ENCODE data around the gene RCL1.
"Not testable (repeated sequence)": the region's sequence is repeated elsewhere in the genome, so short reads cannot be mapped to it uniquely, and the experiment has no call there.

Gene RCL1

DNA sequence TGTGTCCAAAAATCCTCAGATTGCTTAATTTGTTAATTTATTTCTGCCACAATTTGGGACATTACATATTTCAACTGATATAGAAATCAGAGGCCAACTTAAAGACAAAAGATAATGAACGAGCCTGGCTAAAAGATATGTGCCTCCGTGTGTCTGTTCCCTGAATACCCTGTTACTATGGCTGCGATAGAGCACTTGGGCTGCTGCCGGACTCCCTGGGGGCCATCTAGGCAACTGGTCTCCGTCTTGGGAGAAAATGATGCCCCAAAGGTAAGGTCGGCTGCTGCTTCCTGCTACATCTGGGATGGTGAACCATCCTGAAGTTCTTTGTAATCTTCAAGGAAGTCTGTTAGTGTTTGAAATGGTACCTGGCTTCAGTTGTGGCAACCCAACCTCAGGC, 72.0 kb downstream of the RCL1 start:
- no peak for DNase-seq (ENCODE audit: insufficient read length, low spot score)
- no peak for FAIRE-seq

DNA sequence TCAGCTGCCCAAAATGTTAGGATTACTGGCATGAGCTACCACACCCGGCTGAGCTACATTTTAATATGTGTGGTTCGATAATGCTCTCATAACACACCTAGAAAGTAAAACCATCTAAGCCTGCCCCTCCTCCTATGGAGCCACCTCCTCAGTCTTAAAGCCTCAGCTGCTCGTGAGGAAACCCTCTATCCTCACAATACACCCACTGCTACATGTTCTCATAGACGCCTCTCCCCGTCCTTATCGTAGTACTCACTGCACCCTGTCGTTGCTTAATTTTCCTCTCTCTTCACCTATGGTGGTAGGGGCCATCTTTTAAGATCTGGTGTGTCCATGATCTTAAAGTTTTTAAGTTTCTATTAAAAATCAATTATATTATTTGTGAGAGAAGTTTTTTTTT, 72.9 kb downstream of the RCL1 start:
- FAIRE-seq = no peak
- DNase-seq (ENCODE audit: insufficient read length, low spot score) = no peak

DNA sequence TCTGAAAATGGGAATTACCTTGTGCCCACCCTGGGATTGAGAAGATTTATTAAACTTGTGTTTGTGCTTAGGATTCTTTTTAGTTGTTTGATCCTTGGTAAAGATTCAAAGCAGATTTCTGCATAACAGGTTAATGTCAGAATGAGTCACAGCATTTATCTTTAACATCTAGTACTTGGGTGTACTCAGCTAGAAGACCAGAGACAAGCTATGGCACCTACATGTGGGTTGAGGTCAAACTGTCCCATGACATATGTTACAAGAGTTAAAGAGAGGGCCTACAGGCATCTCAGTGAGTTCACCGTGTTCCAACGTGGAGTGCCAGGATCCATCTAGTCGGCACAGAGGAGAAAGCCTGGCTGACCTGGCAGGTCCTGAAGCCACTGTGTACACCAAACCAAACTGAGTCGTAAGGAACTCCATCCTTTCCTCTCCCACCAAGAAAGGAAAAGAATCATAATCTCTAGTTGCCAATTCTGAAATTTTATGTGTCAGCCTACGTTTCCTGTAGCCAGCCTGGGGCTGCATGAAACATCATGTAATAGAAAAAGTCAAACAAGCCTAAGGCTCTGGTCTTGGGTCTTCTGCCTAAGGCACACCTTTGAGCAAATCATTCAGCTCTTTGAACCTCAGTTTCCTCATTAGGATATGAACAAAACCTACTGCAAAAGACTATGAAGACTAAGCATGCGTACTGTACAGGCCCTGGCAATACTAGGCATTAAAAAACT, 73.7 kb downstream of the RCL1 start:
- no peak for FAIRE-seq
- no peak for DNase-seq (ENCODE audit: insufficient read length, low spot score)

DNA sequence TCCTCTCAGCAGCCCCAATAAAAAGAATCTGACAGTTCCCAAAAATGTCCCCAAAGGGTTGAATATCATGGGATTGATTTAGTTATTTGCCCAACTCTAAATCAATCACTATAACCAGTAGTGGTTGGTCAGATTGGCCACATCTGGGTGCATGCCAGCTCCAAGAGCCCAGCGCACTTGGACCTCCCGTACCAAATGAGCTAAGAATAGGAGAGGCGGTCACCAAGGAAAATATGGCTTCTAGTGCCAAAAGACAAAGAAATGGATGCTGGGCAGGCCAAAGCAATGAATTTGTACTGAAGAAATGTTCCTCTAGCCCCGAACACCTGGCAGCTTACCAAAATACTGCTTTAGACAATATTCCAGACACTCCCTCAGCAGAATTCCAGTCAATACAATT, 80.3 kb downstream of the RCL1 start:
- FAIRE-seq = no peak
- DNase-seq (ENCODE audit: insufficient read length, low spot score) = no peak

- no peak for DNase-seq (ENCODE audit: insufficient read length, low spot score)
- no peak for FAIRE-seq
Measured at GRCh38 chr9:4875559-4875958, 82.8 kb downstream of the RCL1 start.

DNA sequence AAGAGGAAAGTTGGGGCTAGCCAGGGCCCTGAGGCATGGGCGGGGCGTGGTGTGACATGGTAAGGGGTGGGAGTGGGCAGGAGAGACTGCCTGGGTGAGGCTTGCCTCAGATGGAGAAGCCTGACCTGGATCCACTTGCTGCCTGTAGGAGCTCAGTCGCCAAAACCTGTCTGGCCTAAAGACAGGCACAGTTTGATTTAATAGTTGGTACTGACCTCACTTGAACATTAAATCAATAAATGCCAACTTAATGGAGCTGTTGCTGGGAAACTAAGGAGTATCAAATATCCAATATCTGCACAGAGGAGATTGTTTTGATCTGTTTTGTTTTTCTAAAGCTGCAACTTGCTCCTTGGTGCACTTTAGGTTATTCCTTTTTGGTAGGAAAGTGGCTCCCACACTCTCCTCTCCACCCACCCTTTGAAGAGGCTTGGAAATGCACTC, 86.4 kb downstream of the RCL1 start:
- FAIRE-seq = no peak

GRCh38 chr9:4883326-4883873, 90.7 kb downstream of the RCL1 start:
- no peak for FAIRE-seq
- no peak for DNase-seq (ENCODE audit: insufficient read length, low spot score)

More for the DNA sequence above, 86.4 kb downstream of the RCL1 start:
- DNase-seq (ENCODE audit: insufficient read length, low spot score) = no peak

DNA sequence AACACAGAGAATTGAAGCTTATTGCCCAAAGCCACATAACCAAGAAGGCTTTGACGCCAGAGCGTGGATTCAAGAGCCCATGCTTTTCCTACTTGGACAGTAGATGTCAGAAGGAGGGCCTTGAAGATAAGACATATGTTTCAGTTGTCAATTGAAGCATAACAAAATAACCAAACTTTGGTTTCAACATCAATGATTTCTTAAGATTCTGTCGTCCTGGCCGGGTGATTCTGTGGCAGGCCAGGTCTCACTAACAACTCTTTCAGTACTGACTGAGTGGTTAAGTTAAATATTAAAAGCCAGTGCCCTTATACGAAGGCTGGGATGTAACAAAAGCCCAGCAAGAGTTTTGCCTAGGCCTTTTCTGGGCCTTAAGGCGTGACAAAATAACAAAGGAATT, 94.0 kb downstream of the RCL1 start:
- DNase-seq (ENCODE audit: insufficient read length, low spot score) = no peak

GRCh38 chr9:4887556-4887955, 94.8 kb downstream of the RCL1 start:
- no peak for DNase-seq (ENCODE audit: insufficient read length, low spot score)
- no peak for FAIRE-seq

More for the DNA sequence above, 94.0 kb downstream of the RCL1 start:
- FAIRE-seq = no peak

DNA sequence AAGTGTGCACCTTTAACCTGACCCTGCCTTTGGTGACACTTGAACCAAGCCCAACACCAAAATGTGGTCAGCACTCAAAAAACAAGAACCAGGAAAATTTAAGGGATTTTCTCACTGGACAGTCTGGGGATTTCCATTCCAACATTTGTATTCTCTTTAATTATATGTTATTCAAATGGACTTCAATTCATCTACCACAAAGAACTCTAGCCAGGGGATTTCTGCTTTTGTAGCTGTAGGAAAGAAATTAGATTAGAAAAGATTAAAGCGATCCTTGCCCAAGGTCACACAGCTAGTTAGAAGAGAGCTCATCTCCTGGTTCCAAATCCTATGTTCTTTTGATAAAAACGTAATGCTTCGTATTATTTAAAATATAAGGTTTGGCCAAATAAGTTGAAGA, 97.5 kb downstream of the RCL1 start:
- FAIRE-seq (no peak), DNase-seq (ENCODE audit: insufficient read length, low spot score) (no peak)

DNA sequence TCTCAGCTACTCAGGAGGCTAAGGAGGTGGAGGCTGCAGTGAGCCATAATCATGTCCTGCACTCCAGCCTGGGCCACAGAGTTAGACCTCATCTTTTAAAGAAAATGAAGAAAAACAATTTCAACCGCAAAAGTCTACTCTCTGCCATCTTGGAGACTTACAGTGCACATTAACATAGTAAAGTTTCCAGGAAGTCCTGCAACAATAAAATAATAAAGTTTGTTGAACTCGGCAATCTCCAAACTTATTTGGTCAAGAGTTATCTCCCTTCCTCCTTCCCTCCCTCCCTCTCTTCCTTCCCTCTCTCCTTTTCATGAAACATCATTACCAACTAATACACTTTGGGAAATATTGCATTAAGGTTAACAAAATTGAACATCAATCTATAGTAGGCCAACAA, 98.2 kb downstream of the RCL1 start:
- FAIRE-seq (no peak), DNase-seq (ENCODE audit: insufficient read length, low spot score) (no peak)

- DNase-seq (ENCODE audit: insufficient read length, low spot score) (no peak), FAIRE-seq (no peak)
Measured at GRCh38 chr9:4891674-4892073, 98.9 kb downstream of the RCL1 start.

GRCh38 chr9:4892501-4893194, 99.9 kb downstream of the RCL1 start:
- DNase-seq (ENCODE audit: insufficient read length, low spot score) (no peak), FAIRE-seq (no peak)

GRCh38 chr9:4894076-4894475, 101.3 kb downstream of the RCL1 start:
- DNase-seq (ENCODE audit: insufficient read length, low spot score) (no peak), FAIRE-seq (no peak)

DNA sequence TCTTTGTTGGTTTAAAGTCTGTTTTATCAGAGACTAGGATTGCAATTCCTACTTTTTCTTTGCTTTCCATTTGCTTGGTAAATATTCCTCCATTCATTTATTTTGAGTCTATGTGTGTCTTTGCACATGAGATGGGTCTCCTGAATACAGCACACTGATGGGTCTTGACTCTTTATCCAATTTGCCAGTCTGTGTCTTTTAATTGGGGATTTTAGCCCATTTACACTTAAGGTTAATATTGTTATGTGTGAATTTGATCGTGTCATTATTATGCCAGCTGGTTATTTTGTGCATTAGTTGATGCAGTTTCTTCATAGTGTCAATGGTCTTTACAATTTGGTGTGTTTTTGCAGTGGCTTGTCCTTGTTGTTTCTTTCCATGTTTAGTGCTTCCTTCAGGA, 107.1 kb downstream of the RCL1 start:
- not testable (repeated sequence) for FAIRE-seq

DNA sequence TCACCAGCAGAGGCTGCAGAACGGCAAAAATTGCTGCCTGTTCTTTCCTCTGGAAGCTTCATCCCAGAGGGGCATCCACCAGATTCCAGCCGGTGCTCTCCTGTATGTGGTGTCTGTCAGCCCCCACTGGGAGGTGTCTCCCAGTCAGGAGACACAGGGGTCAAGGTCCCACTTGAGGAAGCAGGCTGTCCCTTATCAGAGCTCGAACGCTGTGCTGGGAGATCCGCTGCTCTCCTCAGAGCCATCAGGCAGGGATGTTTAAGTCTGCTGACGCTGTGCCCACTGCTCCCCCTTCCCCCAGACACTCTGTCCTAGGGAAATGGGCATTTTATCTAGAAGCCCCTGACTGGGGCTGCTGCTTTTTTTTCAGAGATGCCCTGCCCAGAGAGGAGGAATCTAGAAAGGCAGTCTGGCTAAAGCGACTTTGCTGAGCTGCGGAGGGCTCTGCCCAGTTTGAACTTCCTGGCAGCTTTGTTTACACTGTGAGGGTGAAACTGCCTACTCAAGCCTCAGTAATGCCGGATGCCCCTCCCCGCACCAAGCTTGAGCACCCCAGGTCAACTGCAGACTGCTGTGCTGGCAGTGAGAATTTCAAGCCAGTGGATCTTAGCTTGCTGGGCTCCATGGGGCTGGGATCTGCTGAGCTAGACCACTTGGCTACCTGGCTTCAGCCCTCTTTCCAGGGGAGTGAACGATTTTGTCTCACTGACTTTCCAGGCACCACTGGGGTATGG, 108.8 kb downstream of the RCL1 start:
- DNase-seq (ENCODE audit: insufficient read length, low spot score); FAIRE-seq: not testable (repeated sequence)

More for the DNA sequence above, 107.1 kb downstream of the RCL1 start:
- DNase-seq (ENCODE audit: insufficient read length, low spot score) = not testable (repeated sequence)

GRCh38 chr9:4902135-4902475, 109.4 kb downstream of the RCL1 start:
- FAIRE-seq = no peak

GRCh38 chr9:4904322-4905134, 111.8 kb downstream of the RCL1 start:
- DNase-seq (ENCODE audit: insufficient read length, low spot score) (no peak), FAIRE-seq (no peak)

More at GRCh38 chr9:4902135-4902475, 109.4 kb downstream of the RCL1 start:
- no peak for DNase-seq (ENCODE audit: insufficient read length, low spot score)

GRCh38 chr9:4905135-4905490, 112.4 kb downstream of the RCL1 start:
- no peak for DNase-seq (ENCODE audit: insufficient read length, low spot score)
- no peak for FAIRE-seq
